ENCODE data around the gene RIC1.
"Not testable (repeated sequence)": the region's sequence is repeated elsewhere in the genome, so short reads cannot be mapped to it uniquely, and the experiment has no call there.

Gene RIC1

GRCh38 chr9:5735072-5735471, 106.2 kb downstream of the RIC1 start:
- no peak for DNase-seq

DNA sequence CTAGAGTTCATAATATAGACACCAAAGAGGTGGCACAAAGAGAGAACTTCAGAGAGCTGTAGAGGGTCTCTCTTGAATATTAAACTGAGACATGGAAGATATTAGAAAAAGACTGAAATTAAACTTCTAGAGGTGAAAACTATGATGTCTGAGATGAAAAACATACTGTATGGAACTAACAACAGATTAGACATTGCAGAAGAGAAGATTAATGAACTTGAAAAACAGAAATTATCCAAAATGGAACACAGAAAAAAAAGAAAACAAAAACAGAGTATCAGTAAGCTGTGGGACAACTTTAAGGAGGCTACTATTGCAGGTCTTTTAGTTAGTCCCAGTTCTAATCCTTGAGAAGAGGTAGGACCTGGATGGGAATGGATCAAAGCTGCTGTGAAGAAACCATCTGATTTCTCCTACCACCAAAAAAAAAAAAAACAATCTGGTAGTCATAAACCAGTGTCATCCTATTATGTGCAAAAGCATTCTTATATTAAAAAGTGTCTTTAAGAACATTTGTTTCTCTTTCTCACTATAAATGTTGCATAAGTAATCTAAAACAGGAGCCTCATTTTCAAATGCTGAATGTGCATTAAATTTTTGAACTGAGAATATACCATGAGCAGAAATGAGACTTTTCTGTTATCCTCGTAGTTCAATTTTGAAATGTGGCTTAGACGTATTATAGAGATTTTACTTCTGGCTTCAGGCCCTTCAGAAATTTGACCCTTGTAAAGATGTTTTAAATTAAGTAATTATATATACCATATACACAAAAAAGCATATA, 107.8 kb downstream of the RIC1 start:
- no peak for DNase-seq

GRCh38 chr9:5743109-5743508, 114.2 kb downstream of the RIC1 start:
- DNase-seq, result no peak

DNA sequence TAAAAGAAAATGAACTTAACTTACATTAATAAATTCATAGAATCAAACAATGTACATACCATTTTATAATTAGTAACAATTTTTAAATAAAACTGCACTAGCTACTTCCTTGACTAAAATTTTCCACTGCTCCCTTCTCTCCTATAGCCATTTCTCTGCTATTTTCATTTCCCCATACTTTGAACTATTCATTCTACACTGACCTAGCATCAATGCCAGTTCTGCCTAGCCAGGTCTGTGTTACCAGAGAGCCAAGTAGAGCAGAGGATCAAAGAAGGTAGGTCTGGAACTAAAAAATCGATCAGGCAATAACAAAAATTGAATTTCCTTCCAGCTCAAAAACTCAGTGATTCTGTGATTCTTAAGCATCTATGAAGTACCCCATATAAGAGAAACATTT, 119.5 kb downstream of the RIC1 start:
- DNase-seq, result no peak

- no peak for DNase-seq
Observed at GRCh38 chr9:5749306-5749705, 120.4 kb downstream of the RIC1 start.

DNA sequence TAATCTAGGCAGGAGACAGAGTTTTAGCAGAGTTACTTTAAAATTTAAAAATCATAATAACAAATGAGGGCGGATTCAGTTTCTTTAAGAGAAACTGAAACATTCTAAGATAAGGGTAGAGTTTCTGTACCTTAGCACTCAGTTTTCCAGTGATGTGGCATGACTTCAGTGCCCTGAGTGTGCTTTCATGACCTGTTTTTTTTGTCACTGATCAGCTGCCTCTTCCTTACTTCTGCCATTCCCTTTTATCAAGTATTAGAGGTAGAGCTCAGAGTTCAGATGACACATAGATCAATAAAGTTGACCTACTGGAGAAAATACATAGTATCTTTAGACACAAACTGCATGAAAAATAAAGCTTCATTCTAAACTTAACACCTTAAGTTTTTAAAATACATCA, 121.7 kb downstream of the RIC1 start:
- DNase-seq, result no peak

DNA sequence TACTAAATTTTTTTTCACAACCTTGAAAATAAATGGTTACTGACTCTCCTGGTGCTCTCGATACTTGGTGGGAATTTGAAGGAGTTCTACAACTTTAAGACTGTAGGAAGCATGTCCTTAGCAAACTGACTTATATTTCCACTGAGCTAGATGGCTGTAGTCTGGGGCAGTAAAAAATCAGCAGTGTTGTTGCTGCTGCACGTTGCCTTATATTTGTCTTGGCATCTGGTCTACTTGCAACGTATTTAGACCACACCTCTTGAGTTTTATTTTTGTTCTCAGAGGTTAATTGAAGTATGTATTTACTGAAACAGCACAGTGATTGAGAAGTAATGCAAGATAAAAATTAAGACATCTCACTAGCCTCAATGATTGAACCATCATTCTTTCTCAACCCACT, 127.7 kb downstream of the RIC1 start:
- DNase-seq, result no peak

- DNase-seq, result no peak
Observed at GRCh38 chr9:5760338-5760737, 131.4 kb downstream of the RIC1 start.

DNA sequence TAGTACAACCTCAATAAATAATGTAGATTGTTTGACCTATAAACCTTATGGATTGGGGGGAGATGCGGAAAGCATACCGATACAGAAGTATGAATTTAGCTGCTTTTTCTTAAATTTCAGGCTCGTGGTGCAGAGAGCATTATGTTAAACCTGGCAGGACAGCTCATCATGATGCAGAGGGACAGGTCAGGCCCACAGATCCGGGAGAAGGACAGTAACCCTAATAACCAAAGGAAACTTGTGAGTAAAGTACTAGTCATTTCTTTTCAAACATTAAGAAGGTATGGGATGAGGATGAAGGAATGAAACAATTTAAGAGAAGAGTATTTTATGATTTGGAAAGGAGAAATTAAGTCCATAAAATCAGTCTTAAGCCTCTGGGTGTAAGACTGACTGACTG, 133.5 kb downstream of the RIC1 start:
- no peak for DNase-seq

GRCh38 chr9:5764130-5764868, 135.4 kb downstream of the RIC1 start:
- DNase-seq, result no peak

GRCh38 chr9:5767968-5768932, 139.3 kb downstream of the RIC1 start:
- no peak for DNase-seq

GRCh38 chr9:5773324-5773999, 144.6 kb downstream of the RIC1 start:
- DNase-seq, result no peak

- DNase-seq, result no peak
Observed at GRCh38 chr9:5778805-5779204, 149.9 kb downstream of the RIC1 start.

DNA sequence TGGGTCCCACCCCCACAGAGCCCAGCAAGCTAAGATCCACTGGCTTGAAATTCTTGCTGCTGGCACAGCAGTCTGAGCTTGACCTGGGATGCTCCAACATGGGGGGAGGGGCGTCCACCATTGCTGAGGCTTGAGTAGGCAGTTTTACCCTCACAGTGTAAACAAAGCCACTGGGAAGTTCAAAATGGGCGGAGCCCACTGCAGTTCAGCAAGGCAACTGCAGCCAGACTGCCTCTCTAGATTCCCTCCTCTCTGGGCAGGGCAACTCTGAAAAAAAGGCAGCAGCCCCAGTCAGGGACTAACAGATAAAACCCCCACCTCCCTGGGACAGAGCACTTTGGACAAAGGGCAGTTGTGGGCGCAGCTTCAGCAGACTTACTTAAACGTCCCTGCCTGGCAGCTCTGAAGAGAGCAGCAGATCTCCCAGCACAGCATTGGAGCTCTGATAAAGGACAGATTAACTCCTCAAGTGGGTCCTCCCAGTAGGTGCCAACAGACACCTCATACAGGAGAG, 150.9 kb downstream of the RIC1 start:
- DNase-seq, result not testable (repeated sequence)

GRCh38 chr9:5783420-5783819, 154.5 kb downstream of the RIC1 start:
- DNase-seq, result not testable (repeated sequence)

GRCh38 chr9:5783982-5784381, 155.1 kb downstream of the RIC1 start:
- DNase-seq, result no peak

- DNase-seq, result no peak
Observed at GRCh38 chr9:5784526-5785315, 155.8 kb downstream of the RIC1 start.

- DNase-seq, result no peak
Observed at GRCh38 chr9:5786370-5787127, 157.6 kb downstream of the RIC1 start.

DNA sequence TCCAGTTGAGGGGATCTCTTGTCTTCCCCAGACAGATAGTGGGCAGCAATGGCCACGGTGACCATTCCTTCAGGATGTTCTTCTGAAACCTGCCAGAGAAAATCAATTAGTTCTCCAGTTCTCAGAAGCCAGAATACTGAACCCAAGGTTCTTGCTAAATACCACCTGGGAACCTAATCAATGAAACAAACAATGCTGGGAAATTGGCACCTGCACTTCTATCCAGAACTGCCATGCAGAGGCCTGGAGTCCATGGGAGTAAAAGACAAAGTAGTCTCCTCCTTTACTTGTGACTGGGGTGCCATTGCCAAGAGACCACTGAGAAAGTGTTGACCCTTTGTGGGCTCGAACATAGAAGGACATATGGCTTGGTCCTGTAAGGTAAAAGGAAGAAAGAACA, 158.3 kb downstream of the RIC1 start:
- no peak for DNase-seq

- no peak for DNase-seq
Observed at GRCh38 chr9:5787759-5788302, 158.9 kb downstream of the RIC1 start.

DNA sequence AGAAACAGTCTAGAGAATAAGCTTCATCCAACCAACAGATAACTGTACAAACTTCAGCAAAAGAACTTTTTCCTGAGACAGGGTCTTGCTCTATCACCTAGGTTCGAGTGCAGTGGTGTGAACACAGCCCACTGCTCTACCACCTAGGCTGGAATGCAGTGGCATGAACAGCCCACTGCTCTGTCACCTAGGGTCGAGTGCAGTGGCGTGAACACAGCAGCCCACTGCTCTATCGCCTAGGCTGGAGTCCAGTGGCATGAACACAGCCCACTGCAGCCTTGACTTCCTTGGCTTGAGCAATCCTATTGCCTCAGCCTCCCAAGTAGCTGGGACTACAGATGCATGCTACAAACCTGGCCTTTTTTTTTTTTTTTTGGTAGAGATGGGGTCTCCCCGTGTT, 160.6 kb downstream of the RIC1 start:
- no peak for DNase-seq

Data from NCI-H446 treated with DMSO at 0.1 percent for 48 hours (cell line).